PC-9 (cell line): ENCODE results near the gene RTEL1.

Experiments used
- EZH2 ChIP-seq: fragments of 200-600 bp; sonication (generic); IDR thresholded peaks from 2 replicates; pipeline ENCODE4 v1.8.0; 2017; ENCODE audit warnings: antibody characterized with exemption, low read depth
- TF ChIP-seq, protein P1 (sequence below): fragments of 200-600 bp; sonication (generic); conservative IDR thresholded peaks from 2 replicates; pipeline ENCODE4 v1.6.1; 2017; ENCODE audit warnings: mixed run types, antibody characterized with exemption, mild to moderate bottlenecking, moderate library complexity

GRCh38 chr20:63626424-63627128 lies 31.5 kb upstream of the RTEL1 start, which contains the start of gene GMEB2:
- TF ChIP-seq, protein P1, sequence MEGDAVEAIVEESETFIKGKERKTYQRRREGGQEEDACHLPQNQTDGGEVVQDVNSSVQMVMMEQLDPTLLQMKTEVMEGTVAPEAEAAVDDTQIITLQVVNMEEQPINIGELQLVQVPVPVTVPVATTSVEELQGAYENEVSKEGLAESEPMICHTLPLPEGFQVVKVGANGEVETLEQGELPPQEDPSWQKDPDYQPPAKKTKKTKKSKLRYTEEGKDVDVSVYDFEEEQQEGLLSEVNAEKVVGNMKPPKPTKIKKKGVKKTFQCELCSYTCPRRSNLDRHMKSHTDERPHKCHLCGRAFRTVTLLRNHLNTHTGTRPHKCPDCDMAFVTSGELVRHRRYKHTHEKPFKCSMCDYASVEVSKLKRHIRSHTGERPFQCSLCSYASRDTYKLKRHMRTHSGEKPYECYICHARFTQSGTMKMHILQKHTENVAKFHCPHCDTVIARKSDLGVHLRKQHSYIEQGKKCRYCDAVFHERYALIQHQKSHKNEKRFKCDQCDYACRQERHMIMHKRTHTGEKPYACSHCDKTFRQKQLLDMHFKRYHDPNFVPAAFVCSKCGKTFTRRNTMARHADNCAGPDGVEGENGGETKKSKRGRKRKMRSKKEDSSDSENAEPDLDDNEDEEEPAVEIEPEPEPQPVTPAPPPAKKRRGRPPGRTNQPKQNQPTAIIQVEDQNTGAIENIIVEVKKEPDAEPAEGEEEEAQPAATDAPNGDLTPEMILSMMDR: no peak
- no peak for TF ChIP-seq EZH2
